WTC11 (cell line): ENCODE results near the gene ADAMTSL4. TPM values are rescaled to one million over a fixed set of nuclear protein-coding genes. Genes with fewer than 3 reads are reported as not detected.

ENCODE experiments used
- ATAC-seq: fragments of 200-7000 bp; cut with Tn5 transposase; 2 replicates; pipeline ENCODE4 v1.10.0; 2021; ENCODE audit warnings: mild to moderate bottlenecking, moderate library complexity
- CTCF ChIA-PET: fragments of 300-600 bp; sonication (Branson Sonifier 250); formaldehyde crosslinking; loops from one replicate; lab custom pipeline; 2021; ENCODE audit warnings: antibody characterized with exemption; lab: Charles Lee
- POLR2A ChIA-PET: fragments of 350-600 bp; sonication (Branson Sonifier 250); formaldehyde crosslinking; loops from one replicate; lab custom pipeline; 2021; ENCODE audit warnings: antibody characterized with exemption; lab: Charles Lee
- DNase-seq: peaks from one replicate; pipeline ENCODE4 v3.0.0; 2021; ENCODE audit warnings: low spot score
- H3K27ac Mint-ChIP-seq: 2 replicates; pipeline ENCODE4 v1.8.0; 2021; ENCODE audit warnings: mixed read lengths
- H3K27me3 Mint-ChIP-seq: 2 replicates; pipeline ENCODE4 v1.8.0; 2021; ENCODE audit warnings: low read depth, mild to moderate bottlenecking, moderate library complexity, mixed read lengths
- H3K36me3 Mint-ChIP-seq: 2 replicates; pipeline ENCODE4 v1.8.0; 2021; ENCODE audit warnings: mixed read lengths
- H3K4me1 Mint-ChIP-seq: 2 replicates; pipeline ENCODE4 v1.8.0; 2022; ENCODE audit warnings: mixed read lengths
- H3K4me3 Mint-ChIP-seq: 2 replicates; pipeline ENCODE4 v1.8.0; 2021; ENCODE audit warnings: mild to moderate bottlenecking, moderate library complexity, mixed read lengths
- H3K9me3 Mint-ChIP-seq: 2 replicates; pipeline ENCODE4 v1.8.0; 2021; ENCODE audit warnings: mixed read lengths
- FOXK1 ChIP-seq: sonication (generic); formaldehyde crosslinking; IDR thresholded peaks from 2 replicates; pipeline ENCODE4 v1.8.0; 2022; ENCODE audit warnings: mild to moderate bottlenecking, moderate library complexity, missing genetic modification reagents
- NFE2L1 ChIP-seq: sonication (generic); formaldehyde crosslinking; IDR thresholded peaks from 2 replicates; pipeline ENCODE4 v1.8.1; 2023; ENCODE audit warnings: missing genetic modification reagents
- NFYB ChIP-seq: sonication (generic); formaldehyde crosslinking; conservative IDR thresholded peaks from 2 replicates; pipeline ENCODE4 v1.8.0; 2022; ENCODE audit warnings: low read depth, missing genetic modification reagents
- PRRX2 ChIP-seq: fragments of 250-450 bp; sonication (Bioruptor Pico); IDR thresholded peaks from 2 replicates; pipeline ENCODE4 v1.8.0; 2021; ENCODE audit warnings: mild to moderate bottlenecking
- SMAD4 ChIP-seq: sonication (generic); formaldehyde crosslinking; IDR thresholded peaks from 2 replicates; pipeline ENCODE4 v1.8.0; 2022; ENCODE audit warnings: mild to moderate bottlenecking, missing genetic modification reagents
- TP53 ChIP-seq: sonication (generic); formaldehyde crosslinking; IDR thresholded peaks from 2 replicates; pipeline ENCODE4 v1.8.1; 2023; ENCODE audit warnings: mild to moderate bottlenecking, missing genetic modification reagents
- ZBTB21 ChIP-seq: sonication (generic); formaldehyde crosslinking; IDR thresholded peaks from 2 replicates; pipeline ENCODE4 v1.8.1; 2023; ENCODE audit warnings: mild to moderate bottlenecking, missing genetic modification reagents, borderline replicate concordance
- ZNF423 ChIP-seq: fragments of 250-450 bp; sonication (Bioruptor Pico); IDR thresholded peaks from 2 replicates; pipeline ENCODE4 v2.1.2; 2022; ENCODE audit warnings: mild to moderate bottlenecking, moderate library complexity
- total RNA-seq: library from RNA; stranded (reverse); gene quantifications from 3 replicates; pipeline ENCODE4 v1.2.3, GENCODE V29; 2021
- TF ChIP-seq, protein P1 (sequence below): fragments of 250-450 bp; sonication (Bioruptor Pico); conservative IDR thresholded peaks from 2 replicates; pipeline ENCODE4 v1.9.0; 2021; ENCODE audit warnings: mild to moderate bottlenecking
- TF ChIP-seq, protein P2 (sequence below): fragments of 200-600 bp; IDR thresholded peaks from 2 replicates; pipeline ENCODE4 v1.8.0; 2022; ENCODE audit warnings: antibody characterized with exemption
- TF ChIP-seq, protein P3 (sequence below): sonication (generic); formaldehyde crosslinking; IDR thresholded peaks from 2 replicates; pipeline ENCODE4 v1.8.0; 2022; ENCODE audit warnings: mild to moderate bottlenecking, missing genetic modification reagents
- TF ChIP-seq, protein P4 (sequence below): sonication (generic); formaldehyde crosslinking; IDR thresholded peaks from 2 replicates; pipeline ENCODE4 v1.8.1; 2022; ENCODE audit warnings: low read depth, mild to moderate bottlenecking, moderate library complexity, missing genetic modification reagents, borderline replicate concordance
- TF ChIP-seq, protein P5 (sequence below): sonication (generic); formaldehyde crosslinking; IDR thresholded peaks from 2 replicates; pipeline ENCODE4 v1.8.0; 2023; ENCODE audit warnings: mild to moderate bottlenecking, missing genetic modification reagents
- TF ChIP-seq, protein P6 (sequence below): sonication (generic); formaldehyde crosslinking; IDR thresholded peaks from 2 replicates; pipeline ENCODE4 v1.8.1; 2023; ENCODE audit warnings: mild to moderate bottlenecking, missing genetic modification reagents
- TF ChIP-seq, protein P7 (sequence below): sonication (generic); formaldehyde crosslinking; IDR thresholded peaks from 2 replicates; pipeline ENCODE4 v1.8.1; 2022; ENCODE audit warnings: mild to moderate bottlenecking, moderate library complexity, missing genetic modification reagents
- TF ChIP-seq, protein P8 (sequence below): sonication (generic); formaldehyde crosslinking; IDR thresholded peaks from 2 replicates; pipeline ENCODE4 v1.8.1; 2023; ENCODE audit warnings: mild to moderate bottlenecking, missing genetic modification reagents, moderate library complexity

ADAMTSL4 gene
- total RNA-seq, 1 experiment from 2014 or later: 6.6 TPM

DNA sequence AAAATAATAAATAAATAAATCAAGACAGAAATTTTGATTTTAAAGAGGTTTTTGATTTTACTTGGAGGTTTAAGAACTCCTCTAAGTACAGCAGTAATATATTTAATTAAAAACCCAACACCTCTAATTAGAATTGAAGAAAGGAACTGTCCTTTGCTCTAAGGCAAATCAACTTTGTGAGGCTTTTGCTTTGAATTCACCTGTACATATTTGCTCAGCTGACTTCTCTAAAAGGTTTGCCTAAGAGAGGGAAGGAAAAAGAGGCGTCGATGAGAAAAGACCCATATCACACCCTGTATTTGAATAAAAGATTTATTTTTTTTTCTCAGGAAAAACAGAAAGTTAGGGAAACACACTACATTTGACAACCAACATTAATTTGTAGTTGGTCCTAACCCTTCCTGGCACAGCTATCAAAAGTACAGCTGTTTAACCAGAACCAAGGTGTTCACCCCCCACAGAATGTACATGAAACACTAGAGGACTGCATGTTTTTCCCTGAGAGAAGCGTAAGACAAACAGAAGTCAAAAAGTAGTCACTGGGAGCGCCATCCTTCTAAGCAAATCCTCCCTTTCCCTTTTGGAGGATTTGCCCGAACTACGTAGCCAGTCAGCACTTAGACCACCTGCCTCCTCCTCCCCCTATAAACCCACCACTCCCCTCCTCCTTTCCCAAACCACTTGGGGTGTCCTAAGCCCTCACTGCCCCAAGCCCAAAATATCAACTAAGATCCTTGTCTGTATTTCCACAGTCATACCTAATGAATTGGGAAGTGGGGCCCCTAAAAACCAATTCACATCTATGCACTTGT lies 25.3 kb downstream of the ADAMTSL4 start (continued):
- TF ChIP-seq, protein P1, sequence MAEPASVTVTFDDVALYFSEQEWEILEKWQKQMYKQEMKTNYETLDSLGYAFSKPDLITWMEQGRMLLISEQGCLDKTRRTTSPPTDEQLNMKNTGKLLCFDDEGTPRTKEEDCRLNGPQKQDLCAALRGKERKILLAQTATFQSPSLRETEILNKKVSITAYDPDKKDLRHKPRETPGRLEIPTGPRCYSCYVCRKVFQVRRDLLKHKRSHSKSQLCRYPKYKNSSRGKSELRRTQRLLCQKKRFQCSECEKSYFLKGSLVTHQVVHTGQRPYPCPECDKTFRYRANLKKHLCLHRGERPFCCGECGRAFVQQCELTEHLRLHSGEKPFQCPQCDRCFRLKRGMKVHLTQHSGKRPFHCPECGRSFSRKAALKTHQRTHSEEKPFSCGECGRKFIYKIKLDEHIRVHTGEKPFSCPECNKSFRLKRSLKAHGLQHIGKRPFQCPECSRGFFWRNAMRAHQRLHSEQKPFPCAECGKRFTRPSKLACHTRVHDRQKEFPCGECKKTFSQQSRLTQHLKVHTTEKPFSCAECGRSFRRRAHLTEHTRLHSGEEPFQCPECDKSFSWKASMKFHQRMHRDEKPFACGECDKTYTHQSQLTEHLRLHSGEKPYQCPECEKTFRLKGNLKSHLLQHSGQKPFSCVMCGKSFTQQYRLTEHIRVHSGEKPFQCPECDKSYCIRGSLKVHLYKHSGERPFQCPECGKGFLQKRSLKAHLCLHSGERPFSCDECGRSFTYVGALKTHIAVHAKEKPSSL: 0 out of 2 replicates have a peak, but pooled peaks have one; percentile 31
- TF ChIP-seq, all 79 proteins: peak for 6

DNA sequence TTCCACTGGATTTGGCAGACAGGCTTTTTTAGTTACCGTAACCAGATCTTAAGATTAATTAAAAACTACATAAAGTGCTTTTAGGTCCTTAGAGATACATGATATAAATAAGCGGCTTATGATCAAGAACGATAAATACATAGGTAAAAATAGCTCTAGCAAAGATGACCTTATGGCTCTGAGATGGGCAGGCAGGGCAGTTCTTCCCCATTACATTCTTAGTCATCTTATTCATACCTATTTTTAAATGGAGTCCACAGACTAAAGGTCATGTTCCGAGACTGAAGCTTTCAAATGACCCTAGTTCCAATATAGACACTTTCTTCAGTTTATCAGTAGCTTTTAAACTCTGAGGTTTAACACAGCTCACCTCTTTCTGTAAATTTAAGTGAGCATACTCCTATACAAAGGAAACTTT lies 25.9 kb downstream of the ADAMTSL4 start:
- no peak for DNase-seq
- no peak for ATAC-seq
- H3K4me3 Mint-ChIP-seq: peak overlapping the region; percentile 92
- peaks cover 56% of the 10 kb centered on the region for H3K4me1 Mint-ChIP-seq
- CTCF ChIA-PET: interaction anchor here (0.6 to 1.2 kb wide), 3 partner anchors 14 to 43 kb away, joined by 3 to 5 read pairs (median 4); no protein-coding TSS in a partner anchor
- H3K36me3 Mint-ChIP-seq: peaks cover 76% of the 10 kb centered on the region
- TF ChIP-seq PRRX2: no peak
- TF ChIP-seq, protein P2, sequence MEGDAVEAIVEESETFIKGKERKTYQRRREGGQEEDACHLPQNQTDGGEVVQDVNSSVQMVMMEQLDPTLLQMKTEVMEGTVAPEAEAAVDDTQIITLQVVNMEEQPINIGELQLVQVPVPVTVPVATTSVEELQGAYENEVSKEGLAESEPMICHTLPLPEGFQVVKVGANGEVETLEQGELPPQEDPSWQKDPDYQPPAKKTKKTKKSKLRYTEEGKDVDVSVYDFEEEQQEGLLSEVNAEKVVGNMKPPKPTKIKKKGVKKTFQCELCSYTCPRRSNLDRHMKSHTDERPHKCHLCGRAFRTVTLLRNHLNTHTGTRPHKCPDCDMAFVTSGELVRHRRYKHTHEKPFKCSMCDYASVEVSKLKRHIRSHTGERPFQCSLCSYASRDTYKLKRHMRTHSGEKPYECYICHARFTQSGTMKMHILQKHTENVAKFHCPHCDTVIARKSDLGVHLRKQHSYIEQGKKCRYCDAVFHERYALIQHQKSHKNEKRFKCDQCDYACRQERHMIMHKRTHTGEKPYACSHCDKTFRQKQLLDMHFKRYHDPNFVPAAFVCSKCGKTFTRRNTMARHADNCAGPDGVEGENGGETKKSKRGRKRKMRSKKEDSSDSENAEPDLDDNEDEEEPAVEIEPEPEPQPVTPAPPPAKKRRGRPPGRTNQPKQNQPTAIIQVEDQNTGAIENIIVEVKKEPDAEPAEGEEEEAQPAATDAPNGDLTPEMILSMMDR: no peak
- TF ChIP-seq, protein P3, sequence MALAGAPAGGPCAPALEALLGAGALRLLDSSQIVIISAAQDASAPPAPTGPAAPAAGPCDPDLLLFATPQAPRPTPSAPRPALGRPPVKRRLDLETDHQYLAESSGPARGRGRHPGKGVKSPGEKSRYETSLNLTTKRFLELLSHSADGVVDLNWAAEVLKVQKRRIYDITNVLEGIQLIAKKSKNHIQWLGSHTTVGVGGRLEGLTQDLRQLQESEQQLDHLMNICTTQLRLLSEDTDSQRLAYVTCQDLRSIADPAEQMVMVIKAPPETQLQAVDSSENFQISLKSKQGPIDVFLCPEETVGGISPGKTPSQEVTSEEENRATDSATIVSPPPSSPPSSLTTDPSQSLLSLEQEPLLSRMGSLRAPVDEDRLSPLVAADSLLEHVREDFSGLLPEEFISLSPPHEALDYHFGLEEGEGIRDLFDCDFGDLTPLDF (CRISPR knock-in tag): no peak
- no peak for TF ChIP-seq TP53
- TF ChIP-seq, protein P4, sequence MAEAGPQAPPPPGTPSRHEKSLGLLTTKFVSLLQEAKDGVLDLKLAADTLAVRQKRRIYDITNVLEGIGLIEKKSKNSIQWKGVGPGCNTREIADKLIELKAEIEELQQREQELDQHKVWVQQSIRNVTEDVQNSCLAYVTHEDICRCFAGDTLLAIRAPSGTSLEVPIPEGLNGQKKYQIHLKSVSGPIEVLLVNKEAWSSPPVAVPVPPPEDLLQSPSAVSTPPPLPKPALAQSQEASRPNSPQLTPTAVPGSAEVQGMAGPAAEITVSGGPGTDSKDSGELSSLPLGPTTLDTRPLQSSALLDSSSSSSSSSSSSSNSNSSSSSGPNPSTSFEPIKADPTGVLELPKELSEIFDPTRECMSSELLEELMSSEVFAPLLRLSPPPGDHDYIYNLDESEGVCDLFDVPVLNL (CRISPR knock-in tag): no peak
- TF ChIP-seq ZBTB21 (CRISPR knock-in tag): no peak
- TF ChIP-seq SMAD4: no peak
- TF ChIP-seq, protein P5, sequence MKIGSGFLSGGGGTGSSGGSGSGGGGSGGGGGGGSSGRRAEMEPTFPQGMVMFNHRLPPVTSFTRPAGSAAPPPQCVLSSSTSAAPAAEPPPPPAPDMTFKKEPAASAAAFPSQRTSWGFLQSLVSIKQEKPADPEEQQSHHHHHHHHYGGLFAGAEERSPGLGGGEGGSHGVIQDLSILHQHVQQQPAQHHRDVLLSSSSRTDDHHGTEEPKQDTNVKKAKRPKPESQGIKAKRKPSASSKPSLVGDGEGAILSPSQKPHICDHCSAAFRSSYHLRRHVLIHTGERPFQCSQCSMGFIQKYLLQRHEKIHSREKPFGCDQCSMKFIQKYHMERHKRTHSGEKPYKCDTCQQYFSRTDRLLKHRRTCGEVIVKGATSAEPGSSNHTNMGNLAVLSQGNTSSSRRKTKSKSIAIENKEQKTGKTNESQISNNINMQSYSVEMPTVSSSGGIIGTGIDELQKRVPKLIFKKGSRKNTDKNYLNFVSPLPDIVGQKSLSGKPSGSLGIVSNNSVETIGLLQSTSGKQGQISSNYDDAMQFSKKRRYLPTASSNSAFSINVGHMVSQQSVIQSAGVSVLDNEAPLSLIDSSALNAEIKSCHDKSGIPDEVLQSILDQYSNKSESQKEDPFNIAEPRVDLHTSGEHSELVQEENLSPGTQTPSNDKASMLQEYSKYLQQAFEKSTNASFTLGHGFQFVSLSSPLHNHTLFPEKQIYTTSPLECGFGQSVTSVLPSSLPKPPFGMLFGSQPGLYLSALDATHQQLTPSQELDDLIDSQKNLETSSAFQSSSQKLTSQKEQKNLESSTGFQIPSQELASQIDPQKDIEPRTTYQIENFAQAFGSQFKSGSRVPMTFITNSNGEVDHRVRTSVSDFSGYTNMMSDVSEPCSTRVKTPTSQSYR: no peak
- TF ChIP-seq ZNF423 (CRISPR knock-in tag): no peak
- TF ChIP-seq FOXK1: no peak
- TF ChIP-seq NFYB: no peak
- TF ChIP-seq, protein P6, sequence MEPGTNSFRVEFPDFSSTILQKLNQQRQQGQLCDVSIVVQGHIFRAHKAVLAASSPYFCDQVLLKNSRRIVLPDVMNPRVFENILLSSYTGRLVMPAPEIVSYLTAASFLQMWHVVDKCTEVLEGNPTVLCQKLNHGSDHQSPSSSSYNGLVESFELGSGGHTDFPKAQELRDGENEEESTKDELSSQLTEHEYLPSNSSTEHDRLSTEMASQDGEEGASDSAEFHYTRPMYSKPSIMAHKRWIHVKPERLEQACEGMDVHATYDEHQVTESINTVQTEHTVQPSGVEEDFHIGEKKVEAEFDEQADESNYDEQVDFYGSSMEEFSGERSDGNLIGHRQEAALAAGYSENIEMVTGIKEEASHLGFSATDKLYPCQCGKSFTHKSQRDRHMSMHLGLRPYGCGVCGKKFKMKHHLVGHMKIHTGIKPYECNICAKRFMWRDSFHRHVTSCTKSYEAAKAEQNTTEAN (CRISPR knock-in tag): no peak
- TF ChIP-seq NFE2L1: no peak
- TF ChIP-seq, protein P7, sequence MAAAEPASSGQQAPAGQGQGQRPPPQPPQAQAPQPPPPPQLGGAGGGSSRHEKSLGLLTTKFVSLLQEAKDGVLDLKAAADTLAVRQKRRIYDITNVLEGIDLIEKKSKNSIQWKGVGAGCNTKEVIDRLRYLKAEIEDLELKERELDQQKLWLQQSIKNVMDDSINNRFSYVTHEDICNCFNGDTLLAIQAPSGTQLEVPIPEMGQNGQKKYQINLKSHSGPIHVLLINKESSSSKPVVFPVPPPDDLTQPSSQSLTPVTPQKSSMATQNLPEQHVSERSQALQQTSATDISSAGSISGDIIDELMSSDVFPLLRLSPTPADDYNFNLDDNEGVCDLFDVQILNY (CRISPR knock-in tag): no peak
- TF ChIP-seq, protein P8, sequence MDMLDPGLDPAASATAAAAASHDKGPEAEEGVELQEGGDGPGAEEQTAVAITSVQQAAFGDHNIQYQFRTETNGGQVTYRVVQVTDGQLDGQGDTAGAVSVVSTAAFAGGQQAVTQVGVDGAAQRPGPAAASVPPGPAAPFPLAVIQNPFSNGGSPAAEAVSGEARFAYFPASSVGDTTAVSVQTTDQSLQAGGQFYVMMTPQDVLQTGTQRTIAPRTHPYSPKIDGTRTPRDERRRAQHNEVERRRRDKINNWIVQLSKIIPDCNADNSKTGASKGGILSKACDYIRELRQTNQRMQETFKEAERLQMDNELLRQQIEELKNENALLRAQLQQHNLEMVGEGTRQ (CRISPR knock-in tag): no peak
- TF ChIP-seq, all 79 proteins: peak for 0
- peak overlapping the region; percentile 97 for H3K27ac Mint-ChIP-seq
- no peaks in the 10 kb centered on the region for H3K9me3 Mint-ChIP-seq
- H3K27me3 Mint-ChIP-seq: no peaks in the 10 kb centered on the region; the same call in 1 of the 2 replicates
- POLR2A ChIA-PET: interaction anchor here (9.4 kb wide), 1 partner anchor 12 kb away, joined by 188 read pairs; no protein-coding TSS in a partner anchor
